K562 (cell line): ENCODE measurements around the gene GIMAP1. TPM values are rescaled to one million over a fixed set of nuclear protein-coding genes. Genes with fewer than 3 reads are reported as not detected.

Source experiments
- ATAC-seq: fragments of 200-7000 bp; cut with Tn5 transposase; 3 replicates; pipeline ENCODE4 v1.9.1; 2020; ENCODE audit warnings: moderate library complexity
- BruUV-seq: library from RNA; stranded (reverse); fragments of 400-500 nt; replicated peaks from 2 replicates; lab custom pipeline; 2021; lab: Mats Ljungman, UMichigan
- CTCF ChIA-PET: fragments of 300-600 bp; formaldehyde crosslinking; extraction: SDS; loops from one replicate; lab custom pipeline; 2021; ENCODE audit warnings: low intra/inter-chr PET ratio; lab: Yijun Ruan, JAX
- POLR2A ChIA-PET: fragments of 300-600, 350-650 bp; sonication (Branson Sonifier 250); formaldehyde crosslinking; extraction: SDS; loops from one replicate; lab custom pipeline; 2021; ENCODE audit warnings: antibody characterized with exemption, inconsistent platforms; lab: Yijun Ruan, JAX
- DNase-seq, 4 experiments: peaks; one replicate each; pipeline versions ENCODE4 v3.0.0 to v3.0.0-alpha.2; 2011 to 2018; ENCODE audit warnings: low spot score in 3 of 4, mixed read lengths in 3 of 4; ENCODE audit errors: extremely low read depth in 1 of 4
- FAIRE-seq: peaks from 2 replicates; lab custom pipeline; 2011; peaks lifted over from hg19 to GRCh38; lab: Jason Lieb, UNC
- H2AFZ ChIP-seq: 2 replicates; pipeline ENCODE4 v1.6.0; 2011; ENCODE audit warnings: low read depth, low read length, control low read depth, inconsistent platforms
- H3K27ac ChIP-seq: fragments of 200-600 bp; 3 replicates; pipeline ENCODE4 v1.8.0; 2011; ENCODE audit warnings: low read depth, mild to moderate bottlenecking, control low read depth, inconsistent platforms, low read length, moderate library complexity, mixed read lengths; ENCODE audit errors: extremely low read depth
- H3K27me3 ChIP-seq, 2 experiments: fragments of 300-600 bp in 1 of 2; 2 replicates in 1 of 2; 3 replicates in 1 of 2; pipeline versions ENCODE4 v1.6.0 to v1.8.0; 2011; ENCODE audit warnings: inconsistent platforms in 2 of 2, low read length in 2 of 2, mild to moderate bottlenecking in 1 of 2, mixed read lengths in 1 of 2, moderate library complexity in 1 of 2; ENCODE audit not compliant: control insufficient read depth in 2 of 2, insufficient read depth in 2 of 2
- H3K36me3 ChIP-seq: fragments of 300-600 bp; 3 replicates; pipeline ENCODE4 v1.8.0; 2011; ENCODE audit warnings: mild to moderate bottlenecking, low read length, inconsistent platforms; ENCODE audit not compliant: control insufficient read depth, insufficient read depth
- H3K4me1 ChIP-seq, 2 experiments: fragments of 200-600 bp in 1 of 2; replicated peaks in 1 of 2; 2 replicates in 1 of 2; 3 replicates in 1 of 2; pipeline versions ENCODE4 v1.5.1 to v1.8.0; 2011; ENCODE audit warnings: inconsistent platforms in 2 of 2, low read length in 2 of 2, mild to moderate bottlenecking in 1 of 2, mixed read lengths in 1 of 2, moderate library complexity in 1 of 2; ENCODE audit not compliant: control insufficient read depth in 2 of 2, insufficient read depth in 2 of 2
- H3K4me2 ChIP-seq: 2 replicates; pipeline ENCODE4 v1.6.1; 2011; ENCODE audit warnings: low read length, control low read depth, inconsistent platforms, mixed read lengths; ENCODE audit not compliant: insufficient read depth
- H3K4me3 ChIP-seq: fragments of 200-600 bp; sonication (generic), shearing (Covaris generic); 2 replicates; pipeline ENCODE4 v1.5.1; 2016; ENCODE audit warnings: control low read depth, inconsistent platforms
- H3K79me2 ChIP-seq: fragments of 200-600 bp; 3 replicates; pipeline ENCODE4 v1.8.0; 2011; ENCODE audit warnings: low read length, inconsistent platforms; ENCODE audit not compliant: control insufficient read depth, insufficient read depth
- H3K9ac ChIP-seq, 2 experiments: 2 replicates each; pipeline versions ENCODE4 v1.6.0 to v1.6.1; 2011; ENCODE audit warnings: low read depth in 2 of 2, low read length in 2 of 2, control low read depth in 1 of 2, inconsistent platforms in 1 of 2, mild to moderate bottlenecking in 1 of 2, mixed read lengths in 1 of 2; ENCODE audit not compliant: insufficient read depth in 1 of 2
- H3K9me1 ChIP-seq: one replicate; pipeline ENCODE4 v1.6.0; 2011; ENCODE audit warnings: inconsistent platforms, mild to moderate bottlenecking, low read length, moderate library complexity; ENCODE audit not compliant: control insufficient read depth, insufficient read depth
- H3K9me3 ChIP-seq: replicated peaks from 2 replicates; pipeline ENCODE4 v1.5.1; 2011; ENCODE audit warnings: low read depth, low read length, inconsistent platforms; ENCODE audit not compliant: control insufficient read depth, insufficient read depth
- H4K20me1 ChIP-seq: replicated peaks from 2 replicates; pipeline ENCODE4 v1.6.1; 2011; ENCODE audit warnings: low read length, inconsistent platforms, mixed read lengths; ENCODE audit not compliant: control insufficient read depth, insufficient read depth
- MAZ ChIP-seq, 2 experiments: fragments of 450-650 bp in 1 of 2; sonication (generic) in 1 of 2; formaldehyde crosslinking; IDR thresholded peaks in 1 of 2; conservative IDR thresholded peaks in 1 of 2; 2 replicates each; pipeline versions ENCODE4 v1.4.0 to v1.5.0; 2020; ENCODE audit warnings: mild to moderate bottlenecking in 1 of 2, missing genetic modification reagents in 1 of 2
- RBFOX2 ChIP-seq: fragments of 200-400 bp; formaldehyde crosslinking; IDR thresholded peaks from 2 replicates; pipeline ENCODE4 v1.6.1; 2017; ENCODE audit warnings: low read depth, mild to moderate bottlenecking, low read length, moderate library complexity
- SAP30 ChIP-seq: fragments of 200-600 bp; sonication (generic); IDR thresholded peaks from 2 replicates; pipeline ENCODE4 v1.6.1; 2012; ENCODE audit warnings: borderline replicate concordance, low read depth, mild to moderate bottlenecking, moderate library complexity, low read length, control low read depth, inconsistent platforms; ENCODE audit not compliant: insufficient read depth, poor library complexity, severe bottlenecking
- SETDB1 ChIP-seq: IDR thresholded peaks from one replicate; pipeline ENCODE4 v1.6.1; 2012; ENCODE audit warnings: low read length, control low read depth, inconsistent platforms
- TFAM ChIP-seq: fragments of 250-450 bp; sonication (Bioruptor Pico); conservative IDR thresholded peaks from 2 replicates; pipeline ENCODE4 v1.5.0; 2021; ENCODE audit warnings: mild to moderate bottlenecking, moderate library complexity
- THAP12 ChIP-seq: fragments of 250-450 bp; sonication (Bioruptor Pico); IDR thresholded peaks from 2 replicates; pipeline ENCODE4 v1.9.0; 2021; ENCODE audit warnings: mild to moderate bottlenecking, inconsistent platforms
- XRCC5 ChIP-seq: fragments of 200-400 bp; formaldehyde crosslinking; IDR thresholded peaks from 2 replicates; pipeline ENCODE4 v1.6.1; 2017; ENCODE audit warnings: low read depth, mild to moderate bottlenecking, low read length
- YBX1 ChIP-seq: fragments of 450-650 bp; IDR thresholded peaks from 2 replicates; pipeline ENCODE4 v1.7.1; 2016; ENCODE audit warnings: mild to moderate bottlenecking
- ZBTB9 ChIP-seq: fragments of 450-650 bp; formaldehyde crosslinking; IDR thresholded peaks from 2 replicates; pipeline ENCODE4 v1.4.0; 2020; ENCODE audit warnings: mild to moderate bottlenecking, moderate library complexity
- ZNF408 ChIP-seq: fragments of 250-450 bp; sonication (Bioruptor Pico); IDR thresholded peaks from 2 replicates; pipeline ENCODE4 v1.4.0; 2020; ENCODE audit warnings: low read depth, mild to moderate bottlenecking, moderate library complexity
- ZNF436 ChIP-seq: fragments of 250-450, 450-650 bp; sonication (Bioruptor Pico); formaldehyde crosslinking; IDR thresholded peaks from 2 replicates; pipeline ENCODE4 v1.7.0; 2020; ENCODE audit warnings: mild to moderate bottlenecking
- ZNF699 ChIP-seq: fragments of 250-450 bp; sonication (Bioruptor Pico); IDR thresholded peaks from 2 replicates; pipeline ENCODE4 v1.8.0; 2021; ENCODE audit warnings: mild to moderate bottlenecking, moderate library complexity; ENCODE audit not compliant: insufficient replicate concordance
- ZNF707 ChIP-seq: fragments of 250-450 bp; sonication (Bioruptor Pico); conservative IDR thresholded peaks from 2 replicates; pipeline ENCODE4 v1.8.0; 2022; ENCODE audit warnings: inconsistent platforms, mild to moderate bottlenecking, moderate library complexity
- WGBS: fragments of 100-300 bp; shearing (Covaris generic); methylation state at CpG from one replicate; pipeline ENCODE4 v1.1.6; 2016; ENCODE audit warnings: low coverage, mixed read lengths; ENCODE audit not compliant: insufficient coverage; ENCODE audit errors: missing lambda C conversion rate; 5-methylcytosine and 5-hydroxymethylcytosine counted together
- in situ Hi-C: fragments of 300-500 bp; cut with MboI; formaldehyde crosslinking; loops from 4 replicates; pipeline ENCODE4 v1.15.0; 2018; ENCODE audit warnings: inconsistent platforms, mixed read lengths
- intact Hi-C: fragments of 100-400 bp; cut with micrococcal nuclease; formaldehyde crosslinking; loops from 2 replicates; pipeline ENCODE4 v1.14.2; 2022
- polyA plus RNA-seq, 8 experiments: library from polyadenylated mRNA; depleted of rRNA in 4 of 8; stranded (reverse) in 5 of 8; unstranded in 3 of 8; fragments of >200 nt; fragmentation: Nextera tagmentation in 2 of 8; fragmentation: Illumina TruSeq in 1 of 8; extraction: Ambion mirVana in 2 of 8; extraction: Trizol in 1 of 8; gene quantifications; 2 replicates each; pipeline versions ENCODE4 v1.2.1 to v1.2.3, GENCODE V29; 2011 to 2014; ENCODE audit warnings: inconsistent platforms in 1 of 8, missing spikeins in 1 of 8
- total RNA-seq, 7 experiments: library from RNA; depleted of rRNA in 6 of 7; stranded (reverse); fragments of >200 nt in 6 of 7; fragmentation: Illumina TruSeq in 2 of 7; extraction: Trizol in 2 of 7; gene quantifications; 2 replicates each; pipeline versions ENCODE4 v1.2.1 to v1.2.3, GENCODE V29; 2011 to 2021; ENCODE audit warnings: low replicate concordance in 1 of 7
- TF ChIP-seq, protein P1 (sequence below), 2 experiments: fragments of 450-650 bp; IDR thresholded peaks; 2 replicates each; pipeline ENCODE4 v1.6.1; 2016

The GIMAP1 gene
- total and polyA plus RNA-seq, 9 of the 15 experiments (the other 6 are each of a cell fraction or from before 2014, with no cell fraction given): 0.04 to 0.13 TPM; not detected in 7

DNA sequence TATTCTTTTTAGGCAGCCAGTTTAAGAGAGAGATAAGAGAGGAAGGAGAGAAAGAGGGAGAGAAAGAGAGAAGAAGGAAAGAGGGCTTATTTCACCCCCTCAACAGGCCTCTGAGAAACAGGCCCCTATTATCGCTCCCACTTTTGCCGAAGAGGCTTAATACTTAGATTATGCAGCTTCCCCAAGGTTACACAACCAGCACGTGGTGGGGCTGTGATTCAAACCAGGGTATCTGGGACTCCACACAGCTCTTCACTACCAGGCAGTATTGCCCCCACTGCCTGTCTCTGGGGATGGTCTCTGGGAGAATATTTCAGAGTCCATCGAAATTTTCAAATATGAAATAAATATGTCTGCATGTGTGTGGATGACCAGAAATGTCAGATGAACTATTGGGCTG is 3.0 kb downstream of the GIMAP1 start:
- DNase-seq (no peak), FAIRE-seq (no peak), ATAC-seq (no peak)
- ChIA-PET POLR2A (no interaction called here), CTCF (no interaction called here)
- peaks cover 38 to 49% of the 10 kb centered on the region in 2 experiments for H3K27me3 ChIP-seq
- H3K4me3 ChIP-seq: no peak overlapping the region
- intact Hi-C loops: no loop called here
- no TSS peak for BruUV-seq
- H3K79me2 ChIP-seq: no peaks in the 10 kb centered on the region
- no peak overlapping the region for H2AFZ ChIP-seq
- 1% methylated on average over 4 of the region's 4 CpGs for WGBS
- in situ Hi-C loops: no loop called here
- H3K27ac ChIP-seq: no peak overlapping the region
- H3K4me2 ChIP-seq: no peak overlapping the region
- no peaks in the 10 kb centered on the region for H3K9me3 ChIP-seq
- peaks cover 0 to 8% of the 10 kb centered on the region in 2 experiments; a peak in 1 of 5 replicates for H3K4me1 ChIP-seq
- H3K36me3 ChIP-seq: no peaks in the 10 kb centered on the region
- H3K9ac ChIP-seq: no peak overlapping the region
- no peaks in the 10 kb centered on the region for H4K20me1 ChIP-seq
- no peaks in the 10 kb centered on the region for H3K9me1 ChIP-seq
- TF ChIP-seq ZBTB9 (CRISPR knock-in tag) (no peak), TFAM (no peak), RBFOX2 (no peak), YBX1 (no peak), ZNF707 (CRISPR knock-in tag) (no peak), ZNF408 (CRISPR knock-in tag) (no peak), MAZ (CRISPR knock-in tag; conservative IDR thresholded peaks at IDR 0.05 in 1 of 2, IDR thresholded peaks at IDR 0.05 in 1 of 2) (no peak), SAP30 (no peak), SETDB1 (no peak), ZNF436 (CRISPR knock-in tag) (no peak), XRCC5 (no peak), THAP12 (CRISPR knock-in tag) (no peak), ZNF699 (CRISPR knock-in tag) (no peak)
- TF ChIP-seq, protein P1, sequence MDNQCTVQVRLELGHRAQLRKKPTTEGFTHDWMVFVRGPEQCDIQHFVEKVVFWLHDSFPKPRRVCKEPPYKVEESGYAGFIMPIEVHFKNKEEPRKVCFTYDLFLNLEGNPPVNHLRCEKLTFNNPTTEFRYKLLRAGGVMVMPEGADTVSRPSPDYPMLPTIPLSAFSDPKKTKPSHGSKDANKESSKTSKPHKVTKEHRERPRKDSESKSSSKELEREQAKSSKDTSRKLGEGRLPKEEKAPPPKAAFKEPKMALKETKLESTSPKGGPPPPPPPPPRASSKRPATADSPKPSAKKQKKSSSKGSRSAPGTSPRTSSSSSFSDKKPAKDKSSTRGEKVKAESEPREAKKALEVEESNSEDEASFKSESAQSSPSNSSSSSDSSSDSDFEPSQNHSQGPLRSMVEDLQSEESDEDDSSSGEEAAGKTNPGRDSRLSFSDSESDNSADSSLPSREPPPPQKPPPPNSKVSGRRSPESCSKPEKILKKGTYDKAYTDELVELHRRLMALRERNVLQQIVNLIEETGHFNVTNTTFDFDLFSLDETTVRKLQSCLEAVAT (IDR thresholded peaks at IDR 0.05): no peak
